H1 (cell line): ENCODE results near the gene CAMK2D. TPM values are rescaled to one million over a fixed set of nuclear protein-coding genes. Genes with fewer than 3 reads are reported as not detected.

Experiments
- CTCF ChIA-PET: fragments of 300-600 bp; sonication (Branson Sonifier 250); formaldehyde crosslinking; loops from one replicate; lab custom pipeline; 2021; ENCODE audit not compliant: partially characterized antibody; lab: Charles Lee
- POLR2A ChIA-PET: fragments of 300-600 bp; sonication (Branson Sonifier 250); formaldehyde crosslinking; loops from one replicate; lab custom pipeline; 2021; ENCODE audit warnings: inconsistent platforms; ENCODE audit not compliant: partially characterized antibody; lab: Charles Lee
- DNase-seq, 2 experiments: peaks; one replicate each; pipeline versions ENCODE4 v3.0.0 to v3.0.0-alpha.2; 2010 to 2022; ENCODE audit warnings: low spot score in 2 of 2, low read depth in 1 of 2, mixed read lengths in 1 of 2
- FAIRE-seq: peaks from 2 replicates; lab custom pipeline; 2011; peaks lifted over from hg19 to GRCh38; lab: Jason Lieb, UNC
- H2AFZ ChIP-seq: 2 replicates; pipeline ENCODE4 v1.8.1; 2012; ENCODE audit warnings: low read length, inconsistent platforms
- H2AK5ac ChIP-seq: 2 replicates; pipeline ENCODE4 v1.6.1; 2013; ENCODE audit warnings: low read depth, low read length
- H2BK120ac ChIP-seq: replicated peaks from 2 replicates; pipeline ENCODE3; 2013; ENCODE audit warnings: low read depth, low read length, inconsistent platforms
- H2BK12ac ChIP-seq: 2 replicates; pipeline ENCODE4 v1.6.1; 2013; ENCODE audit warnings: low read depth, low read length
- H2BK15ac ChIP-seq: 2 replicates; pipeline ENCODE4 v1.6.1; 2013; ENCODE audit warnings: low read length
- H2BK20ac ChIP-seq: 2 replicates; pipeline ENCODE4 v1.6.1; 2013; ENCODE audit warnings: low read length
- H2BK5ac ChIP-seq: 2 replicates; pipeline ENCODE4 v1.6.1; 2013; ENCODE audit warnings: low read depth, low read length
- H3K14ac ChIP-seq: 2 replicates; pipeline ENCODE4 v1.6.1; 2013; ENCODE audit warnings: inconsistent platforms; ENCODE audit not compliant: insufficient read length
- H3K18ac ChIP-seq: 2 replicates; pipeline ENCODE4 v1.6.1; 2013; ENCODE audit warnings: low read length; ENCODE audit errors: extremely low read depth
- H3K23ac ChIP-seq: 2 replicates; pipeline ENCODE4 v1.6.1; 2013; ENCODE audit warnings: inconsistent platforms; ENCODE audit not compliant: insufficient read length
- H3K23me2 ChIP-seq: 2 replicates; pipeline ENCODE4 v1.6.1; 2013; ENCODE audit warnings: low read depth, low read length
- H3K27ac ChIP-seq: 2 replicates; pipeline ENCODE4 v1.6.1; 2011; ENCODE audit warnings: low read depth, low read length, inconsistent platforms
- H3K27me3 ChIP-seq, 4 experiments: replicated peaks in 1 of 4; 1 replicate in 1 of 4; 2 replicates in 3 of 4; pipeline versions ENCODE4 v1.6.1 to v1.8.1; 2011 to 2013; ENCODE audit warnings: low read length in 3 of 4, mild to moderate bottlenecking in 3 of 4, inconsistent platforms in 2 of 4, mixed read lengths in 2 of 4, moderate library complexity in 1 of 4; ENCODE audit not compliant: control insufficient read depth in 3 of 4, insufficient read depth in 3 of 4; ENCODE audit errors: extremely low read depth in 1 of 4
- H3K36me3 ChIP-seq, 4 experiments: 2 replicates each; pipeline versions ENCODE4 v1.6.1 to v1.8.1; 2011 to 2013; ENCODE audit warnings: mild to moderate bottlenecking in 4 of 4, low read length in 3 of 4, moderate library complexity in 2 of 4, control low read depth in 1 of 4, inconsistent platforms in 1 of 4; ENCODE audit not compliant: insufficient read depth in 4 of 4, control insufficient read depth in 2 of 4
- H3K4ac ChIP-seq: replicated peaks from 2 replicates; pipeline ENCODE3; 2013; ENCODE audit warnings: low read length, low read depth, mixed read lengths, inconsistent platforms; ENCODE audit not compliant: insufficient read length
- H3K4me1 ChIP-seq, 4 experiments: replicated peaks in 1 of 4; 1 replicate in 1 of 4; 2 replicates in 3 of 4; pipeline versions ENCODE4 v1.6.1 to v1.8.1; 2011 to 2013; ENCODE audit warnings: low read length in 3 of 4, inconsistent platforms in 2 of 4, mixed read lengths in 1 of 4; ENCODE audit not compliant: insufficient read depth in 4 of 4, control insufficient read depth in 3 of 4
- H3K4me2 ChIP-seq, 2 experiments: 2 replicates each; pipeline versions ENCODE4 v1.6.1 to v1.8.1; 2011 to 2013; ENCODE audit warnings: low read depth in 2 of 2, low read length in 2 of 2, control low read depth in 1 of 2, inconsistent platforms in 1 of 2, mild to moderate bottlenecking in 1 of 2; ENCODE audit not compliant: insufficient read depth in 1 of 2
- H3K4me3 ChIP-seq, 4 experiments: fragments of 200-600, 300-600 bp in 1 of 4; sonication (generic), shearing (Covaris generic), sonication (Bioruptor Twin) in 1 of 4; 2 replicates each; pipeline versions ENCODE4 v1.5.1 to v1.8.1; 2011 to 2016; ENCODE audit warnings: low read length in 4 of 4, low read depth in 3 of 4, control low read depth in 2 of 4, inconsistent platforms in 2 of 4, mild to moderate bottlenecking in 2 of 4, mixed read lengths in 1 of 4, moderate library complexity in 1 of 4; ENCODE audit not compliant: insufficient read depth in 2 of 4; ENCODE audit errors: extremely low read depth in 1 of 4
- H3K56ac ChIP-seq: replicated peaks from 2 replicates; pipeline ENCODE3; 2013; ENCODE audit warnings: low read depth, mild to moderate bottlenecking, mixed read lengths, low read length, inconsistent platforms; ENCODE audit not compliant: insufficient read length
- H3K79me1 ChIP-seq: 2 replicates; pipeline ENCODE4 v1.6.1; 2013; ENCODE audit warnings: low read depth, low read length, control low read depth
- H3K79me2 ChIP-seq, 2 experiments: 2 replicates each; pipeline versions ENCODE4 v1.6.1 to v1.8.1; 2012 to 2013; ENCODE audit warnings: low read length in 2 of 2, mild to moderate bottlenecking in 2 of 2, inconsistent platforms in 1 of 2; ENCODE audit not compliant: insufficient read depth in 2 of 2, control insufficient read depth in 1 of 2
- H3K9ac ChIP-seq, 4 experiments: replicated peaks in 1 of 4; 1 replicate in 1 of 4; 2 replicates in 3 of 4; pipeline versions ENCODE4 v1.6.1 to v1.8.1; 2011 to 2013; ENCODE audit warnings: low read depth in 3 of 4, low read length in 3 of 4, control low read depth in 2 of 4, mild to moderate bottlenecking in 2 of 4, moderate library complexity in 2 of 4, inconsistent platforms in 1 of 4; ENCODE audit errors: extremely low read depth in 1 of 4
- H3K9me3 ChIP-seq, 2 experiments: 2 replicates each; pipeline versions ENCODE4 v1.6.1 to v1.8.1; 2012 to 2013; ENCODE audit warnings: mild to moderate bottlenecking in 2 of 2, moderate library complexity in 2 of 2, control low read depth in 1 of 2, inconsistent platforms in 1 of 2, low read depth in 1 of 2, low read length in 1 of 2, mixed read lengths in 1 of 2; ENCODE audit not compliant: insufficient read depth in 2 of 2
- H4K20me1 ChIP-seq, 2 experiments: replicated peaks in 1 of 2; 2 replicates each; pipeline versions ENCODE3 to v1.8.1; 2011 to 2013; ENCODE audit warnings: inconsistent platforms in 2 of 2, low read length in 2 of 2, mild to moderate bottlenecking in 1 of 2; ENCODE audit not compliant: insufficient read depth in 2 of 2, control insufficient read depth in 1 of 2
- H4K5ac ChIP-seq: 2 replicates; pipeline ENCODE4 v1.6.1; 2013; ENCODE audit warnings: low read length, low read depth, mixed read lengths, inconsistent platforms; ENCODE audit not compliant: insufficient read length
- H4K8ac ChIP-seq: 2 replicates; pipeline ENCODE4 v1.8.0; 2013; ENCODE audit warnings: mild to moderate bottlenecking, moderate library complexity, low read length, inconsistent platforms; ENCODE audit not compliant: insufficient read depth; ENCODE audit errors: extremely low read depth
- H4K91ac ChIP-seq: replicated peaks from 2 replicates; pipeline ENCODE3; 2013; ENCODE audit warnings: low read length, mixed read lengths, inconsistent platforms; ENCODE audit not compliant: insufficient read length
- SIX5 ChIP-seq: IDR thresholded peaks from 2 replicates; pipeline ENCODE4 v1.6.1; 2011; ENCODE audit warnings: mild to moderate bottlenecking, low read depth, low read length
- SP4 ChIP-seq: IDR thresholded peaks from 2 replicates; pipeline ENCODE4 v1.6.1; 2012; ENCODE audit warnings: low read length, inconsistent platforms
- TBP ChIP-seq: IDR thresholded peaks from 2 replicates; pipeline ENCODE4 v1.6.1; 2011; ENCODE audit warnings: low read depth, low read length, improper control_type of control experiment
- TCF12 ChIP-seq: IDR thresholded peaks from 2 replicates; pipeline ENCODE4 v1.6.1; 2011; ENCODE audit warnings: low read depth, mild to moderate bottlenecking, low read length
- YY1 ChIP-seq: IDR thresholded peaks from 2 replicates; pipeline ENCODE4 v1.6.1; 2011; ENCODE audit warnings: low read depth, mild to moderate bottlenecking, low read length
- WGBS, 2 experiments: shearing (Covaris generic) in 1 of 2; methylation state at CpG; one replicate each; pipeline versions ENCODE4 v1.1.6 to v1.1.7; 2013 to 2015; ENCODE audit warnings: low lambda C conversion rate in 2 of 2, mixed read lengths in 2 of 2, inconsistent platforms in 1 of 2, low coverage in 1 of 2, missing lambda C conversion rate in 1 of 2; ENCODE audit not compliant: insufficient replicate concordance in 2 of 2, insufficient coverage in 1 of 2, insufficient read length in 1 of 2; ENCODE audit errors: extremely low coverage in 1 of 2, missing lambda C conversion rate in 1 of 2; 5-methylcytosine and 5-hydroxymethylcytosine counted together
- polyA plus RNA-seq, 7 experiments: library from polyadenylated mRNA; depleted of rRNA in 3 of 7; stranded (reverse) in 5 of 7; unstranded in 2 of 7; fragments of >200 nt in 5 of 7; fragments of 200-250 nt in 2 of 7; gene quantifications; 1 replicate in 5 of 7; 2 replicates in 1 of 7; 4 replicates in 1 of 7; pipeline versions ENCODE4 v1.2.1 to v1.2.3, GENCODE V29; 2011 to 2013; ENCODE audit warnings: missing spikeins in 2 of 7, mixed read lengths in 2 of 7
- total RNA-seq: library from RNA; stranded (reverse); fragmentation: NEBNext Ultra II Directional; extraction: Animal tissue kit (Norgen Biotek cat#: 25700); gene quantifications from 2 replicates; pipeline ENCODE4 v1.2.1, GENCODE V29; 2021

Gene CAMK2D
- total and polyA plus RNA-seq, 2 of the 8 experiments (the other 6 are each of a cell fraction or from before 2014, with no cell fraction given), result 3.2 to 7.0 TPM

GRCh38 chr4:113513382-113513781 lies 248.2 kb downstream of the CAMK2D start:
- no peak overlapping the region for H3K4me3 ChIP-seq
- H3K4me2 ChIP-seq, result no peak overlapping the region
- no peak overlapping the region for H3K18ac ChIP-seq
- CTCF ChIA-PET, result no interaction called here
- H3K4ac ChIP-seq, result no peak overlapping the region
- no peak overlapping the region for H4K8ac ChIP-seq
- H2BK120ac ChIP-seq, result no peak overlapping the region
- no peak overlapping the region for H3K23ac ChIP-seq
- H2AK5ac ChIP-seq, result no peak overlapping the region
- H2BK15ac ChIP-seq, result no peak overlapping the region
- H3K4me1 ChIP-seq, result no peaks in the 10 kb centered on the region
- H3K27me3 ChIP-seq, result no peaks in the 10 kb centered on the region
- no peaks in the 10 kb centered on the region for H3K9me3 ChIP-seq
- no peak overlapping the region for H2BK12ac ChIP-seq
- no peak overlapping the region for H3K27ac ChIP-seq
- no peak for FAIRE-seq
- POLR2A ChIA-PET, result no interaction called here
- no peak overlapping the region for H3K56ac ChIP-seq
- H3K36me3 ChIP-seq, result no peaks in the 10 kb centered on the region
- 100% methylated on average over 2 of the region's 2 CpGs; no CpG with 5 or more reads in 1 of the 2 experiments for WGBS, 2 experiments
- H3K14ac ChIP-seq, result no peak overlapping the region
- no peak overlapping the region for H2AFZ ChIP-seq
- no peak overlapping the region for H4K91ac ChIP-seq
- H3K9ac ChIP-seq, result no peak overlapping the region
- no peak overlapping the region for H2BK20ac ChIP-seq
- no peaks in the 10 kb centered on the region for H3K79me2 ChIP-seq
- no peaks in the 10 kb centered on the region for H3K79me1 ChIP-seq
- H2BK5ac ChIP-seq, result no peak overlapping the region
- no peaks in the 10 kb centered on the region for H3K23me2 ChIP-seq
- no peak overlapping the region for H4K5ac ChIP-seq
- H4K20me1 ChIP-seq, result no peaks in the 10 kb centered on the region
- DNase-seq, result no peak
- TF ChIP-seq TCF12 (no peak), SP4 (no peak), TBP (no peak), SIX5 (no peak), YY1 (no peak)
